SK-N-SH (cell line): ENCODE data around the gene RAI14. TPM values are rescaled to one million over a fixed set of nuclear protein-coding genes. Genes with fewer than 3 reads are reported as not detected.

Experiments
- CTCF ChIA-PET: fragments of 300-600, 350-600 bp; formaldehyde crosslinking; extraction: SDS; loops from one replicate; lab custom pipeline; 2021; lab: Yijun Ruan, JAX
- POLR2A ChIA-PET: fragments of 350-600 bp; sonication (Branson Sonifier 250); formaldehyde crosslinking; extraction: SDS; loops from one replicate; lab custom pipeline; 2020; ENCODE audit warnings: antibody characterized with exemption, inconsistent platforms; lab: Yijun Ruan, JAX
- DNase-seq: peaks from one replicate; pipeline ENCODE4 v3.0.0; 2012
- H2AFZ ChIP-seq: fragments of 200-600 bp; sonication (generic); 2 replicates; pipeline ENCODE4 v1.8.1; 2016; ENCODE audit warnings: antibody characterized with exemption, mild to moderate bottlenecking, low read depth
- H3F3A ChIP-seq: fragments of 200-600 bp; sonication (generic); replicated peaks from 2 replicates; pipeline ENCODE3; 2016; ENCODE audit warnings: antibody characterized with exemption, mild to moderate bottlenecking; ENCODE audit not compliant: insufficient read depth
- H3K27ac ChIP-seq, 2 experiments: fragments of 200-500 bp in 1 of 2; fragments of 200-600 bp in 1 of 2; sonication (Bioruptor generic) in 1 of 2; sonication (generic), shearing (Covaris generic) in 1 of 2; 2 replicates each; pipeline versions ENCODE4 v1.5.1 to v1.6.1; 2014 to 2016; ENCODE audit warnings: low read depth in 2 of 2, inconsistent platforms in 1 of 2, low read length in 1 of 2, mild to moderate bottlenecking in 1 of 2, mixed read lengths in 1 of 2
- H3K27me3 ChIP-seq: fragments of 200-600 bp; sonication (generic), shearing (Covaris generic); 2 replicates; pipeline ENCODE4 v1.6.1; 2016; ENCODE audit warnings: mixed run types; ENCODE audit not compliant: insufficient read depth
- H3K36me3 ChIP-seq, 2 experiments: fragments of 200-500 bp in 1 of 2; fragments of 200-600 bp in 1 of 2; sonication (Bioruptor generic) in 1 of 2; sonication (generic) in 1 of 2; replicated peaks in 1 of 2; 2 replicates each; pipeline versions ENCODE3 to v1.5.1; 2014 to 2016; ENCODE audit warnings: low read length in 1 of 2, mild to moderate bottlenecking in 1 of 2; ENCODE audit not compliant: insufficient read depth in 2 of 2, control insufficient read depth in 1 of 2
- H3K4me1 ChIP-seq, 2 experiments: fragments of 200-500 bp in 1 of 2; fragments of 200-600 bp in 1 of 2; sonication (Bioruptor generic) in 1 of 2; sonication (generic), shearing (Covaris generic) in 1 of 2; 2 replicates each; pipeline versions ENCODE4 v1.5.1 to v1.6.1; 2014 to 2016; ENCODE audit warnings: low read depth in 1 of 2, low read length in 1 of 2, mixed run types in 1 of 2; ENCODE audit not compliant: insufficient read depth in 2 of 2, control insufficient read depth in 1 of 2
- H3K4me2 ChIP-seq: fragments of 200-600 bp; sonication (generic), shearing (Covaris generic); 2 replicates; pipeline ENCODE4 v1.6.1; 2017; ENCODE audit warnings: mixed run types
- H3K4me3 ChIP-seq, 2 experiments: fragments of 200-500 bp in 1 of 2; fragments of 200-600 bp in 1 of 2; sonication (Bioruptor generic) in 1 of 2; sonication (generic), shearing (Covaris generic) in 1 of 2; 2 replicates each; pipeline versions ENCODE4 v1.5.1 to v1.8.1; 2014 to 2016; ENCODE audit warnings: low read depth in 2 of 2, inconsistent platforms in 1 of 2, low read length in 1 of 2, mild to moderate bottlenecking in 1 of 2, mixed read lengths in 1 of 2, moderate library complexity in 1 of 2
- H3K79me2 ChIP-seq: fragments of 200-600 bp; sonication (generic); 2 replicates; pipeline ENCODE4 v1.8.1; 2017; ENCODE audit warnings: mild to moderate bottlenecking; ENCODE audit not compliant: insufficient read depth
- H3K9ac ChIP-seq: fragments of 200-600 bp; sonication (generic); 2 replicates; pipeline ENCODE4 v1.6.1; 2017; ENCODE audit warnings: mixed run types
- H3K9me2 ChIP-seq: fragments of 200-600 bp; sonication (generic); 2 replicates; pipeline ENCODE4 v1.6.1; 2017; ENCODE audit warnings: mixed run types
- H3K9me3 ChIP-seq: fragments of 200-600 bp; sonication (generic); 2 replicates; pipeline ENCODE4 v1.6.1; 2017; ENCODE audit warnings: mixed run types, mild to moderate bottlenecking, moderate library complexity
- H4K20me1 ChIP-seq: fragments of 200-600 bp; sonication (generic); 2 replicates; pipeline ENCODE4 v1.6.1; 2017; ENCODE audit warnings: mild to moderate bottlenecking, mixed run types; ENCODE audit not compliant: insufficient read depth
- EP300 ChIP-seq, 2 experiments: IDR thresholded peaks; 2 replicates each; pipeline versions ENCODE4 v1.4.0 to v1.6.1; 2012; ENCODE audit warnings: borderline replicate concordance in 1 of 2, low read depth in 1 of 2, low read length in 1 of 2
- EZH2phosphoT487 ChIP-seq: fragments of 200-600 bp; sonication (generic); IDR thresholded peaks from 2 replicates; pipeline ENCODE4 v1.6.1; 2017; ENCODE audit warnings: low read depth, mixed run types, mild to moderate bottlenecking, antibody characterized with exemption, moderate library complexity, borderline replicate concordance
- JUND ChIP-seq: IDR thresholded peaks from 2 replicates; pipeline ENCODE4 v1.4.0; 2012
- MEF2A ChIP-seq: IDR thresholded peaks from 2 replicates; pipeline ENCODE4 v1.4.0; 2012; ENCODE audit warnings: low read depth, borderline replicate concordance
- NFIC ChIP-seq: IDR thresholded peaks from 2 replicates; pipeline ENCODE4 v1.4.0; 2012; ENCODE audit warnings: borderline replicate concordance
- NRF1 ChIP-seq: IDR thresholded peaks from 2 replicates; pipeline ENCODE4 v1.6.1; 2012; ENCODE audit warnings: low read depth, mild to moderate bottlenecking, low read length
- RAD21 ChIP-seq: IDR thresholded peaks from 2 replicates; pipeline ENCODE4 v1.6.1; 2012; ENCODE audit warnings: mild to moderate bottlenecking, low read length
- RFX5 ChIP-seq: IDR thresholded peaks from 2 replicates; pipeline ENCODE4 v1.6.1; 2012; ENCODE audit warnings: mild to moderate bottlenecking, improper control_type of control experiment, low read length
- TCF12 ChIP-seq: IDR thresholded peaks from 2 replicates; pipeline ENCODE4 v1.4.0; 2012
- TEAD4 ChIP-seq: IDR thresholded peaks from 2 replicates; pipeline ENCODE4 v1.4.0; 2012; ENCODE audit warnings: mild to moderate bottlenecking, borderline replicate concordance; ENCODE audit not compliant: insufficient read depth
- WGBS: methylation state at CpG from one replicate; pipeline ENCODE4 v1.1.6; 2017; ENCODE audit warnings: low lambda C conversion rate; 5-methylcytosine and 5-hydroxymethylcytosine counted together
- polyA plus RNA-seq, 3 experiments: library from polyadenylated mRNA; depleted of rRNA; stranded (reverse); fragments of >200 nt; gene quantifications; 2 replicates each; pipeline ENCODE4 v1.2.3, GENCODE V29; 2012
- TF ChIP-seq, protein P1 (sequence below): IDR thresholded peaks from 2 replicates; pipeline ENCODE4 v1.4.0; 2012; ENCODE audit warnings: low read depth
- TF ChIP-seq, protein P2 (sequence below): IDR thresholded peaks from 2 replicates; pipeline ENCODE4; 2012
- TF ChIP-seq, protein P3 (sequence below): fragments of 150-350 bp; IDR thresholded peaks from 2 replicates; pipeline ENCODE4 v1.6.1; 2016; ENCODE audit warnings: mild to moderate bottlenecking, low read depth, low read length
- TF ChIP-seq, protein P4 (sequence below): fragments of 200-600 bp; sonication (generic); IDR thresholded peaks from 2 replicates; pipeline ENCODE4 v1.6.1; 2017; ENCODE audit warnings: antibody characterized with exemption, mild to moderate bottlenecking, moderate library complexity
- TF ChIP-seq, protein P5 (sequence below): IDR thresholded peaks from 2 replicates; pipeline ENCODE4 v1.6.1; 2012; ENCODE audit warnings: mild to moderate bottlenecking, low read depth, low read length, moderate library complexity

RAI14 gene
- polyA plus RNA-seq, 1 of the 3 experiments (the other 2 are of a cell fraction), result 53.2 TPM

DNA sequence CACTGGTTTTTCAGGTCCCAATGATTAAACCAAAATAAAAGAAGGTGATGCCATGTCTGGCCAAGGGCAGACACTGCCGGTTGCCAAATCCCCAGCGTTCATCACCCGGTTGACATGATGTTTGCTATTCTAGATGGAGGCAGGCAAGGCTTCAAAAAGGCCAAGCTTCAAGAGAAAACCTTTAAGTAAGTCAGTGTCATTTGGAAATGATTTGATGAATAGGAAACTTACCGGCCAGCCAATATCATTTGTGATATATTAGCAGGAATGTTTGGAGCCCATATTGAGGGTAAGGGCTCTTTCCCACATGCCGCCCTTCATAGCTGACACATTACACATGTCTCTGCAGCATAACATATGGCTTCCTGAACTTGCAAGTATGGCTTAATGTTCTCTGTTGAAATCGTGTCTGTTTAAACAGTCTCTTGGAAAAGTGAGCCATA lies 93.3 kb downstream of the RAI14 start:
- Histone ChIP-seq H4K20me1 (0 out of 2 replicates have a peak, but pooled peaks cover 5% of the 10 kb centered on the region), H3K4me1 (peaks cover 0 to 14% of the 10 kb centered on the region in 2 experiments; a peak in 1 of 4 replicates), H3K79me2 (peaks cover 98% of the 10 kb centered on the region), H3K9me3 (no peaks in the 10 kb centered on the region), H3K27me3 (no peaks in the 10 kb centered on the region), H3K27ac (peak overlapping the region in 1 of 2 experiments; percentile 64; a peak in 3 of 4 replicates), H3F3A (peaks cover 14% of the 10 kb centered on the region), H3K4me2 (no peak overlapping the region), H3K4me3 (no peak overlapping the region), H2AFZ (no peak overlapping the region), H3K9ac (no peak overlapping the region), H3K36me3 (peaks cover 2 to 11% of the 10 kb centered on the region in 2 experiments), H3K9me2 (no peaks in the 10 kb centered on the region)
- WGBS, result 43% methylated on average over 6 of the region's 6 CpGs
- POLR2A ChIA-PET, result no interaction called here
- DNase-seq, result no peak
- CTCF ChIA-PET, result no interaction called here
- TF ChIP-seq TCF12 (peak; percentile 64), NRF1 (no peak), RFX5 (no peak), EZH2phosphoT487 (no peak), NFIC (peak; percentile 8; the same call in 1 of the 2 replicates), MEF2A (no peak), JUND (no peak), TEAD4 (no peak), RAD21 (no peak), EP300 (IDR thresholded peaks at IDR 0.05; ENCODE audit: borderline replicate concordance in 1 of 2, low read depth in 1 of 2, low read length in 1 of 2) (peak in 1 of 2 experiments; percentile 23; a peak in 1 of 4 replicates)
- TF ChIP-seq, protein P1, sequence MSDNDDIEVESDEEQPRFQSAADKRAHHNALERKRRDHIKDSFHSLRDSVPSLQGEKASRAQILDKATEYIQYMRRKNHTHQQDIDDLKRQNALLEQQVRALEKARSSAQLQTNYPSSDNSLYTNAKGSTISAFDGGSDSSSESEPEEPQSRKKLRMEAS, result 0 out of 2 replicates have a peak, but pooled peaks have one; percentile 16
- TF ChIP-seq, protein P2, sequence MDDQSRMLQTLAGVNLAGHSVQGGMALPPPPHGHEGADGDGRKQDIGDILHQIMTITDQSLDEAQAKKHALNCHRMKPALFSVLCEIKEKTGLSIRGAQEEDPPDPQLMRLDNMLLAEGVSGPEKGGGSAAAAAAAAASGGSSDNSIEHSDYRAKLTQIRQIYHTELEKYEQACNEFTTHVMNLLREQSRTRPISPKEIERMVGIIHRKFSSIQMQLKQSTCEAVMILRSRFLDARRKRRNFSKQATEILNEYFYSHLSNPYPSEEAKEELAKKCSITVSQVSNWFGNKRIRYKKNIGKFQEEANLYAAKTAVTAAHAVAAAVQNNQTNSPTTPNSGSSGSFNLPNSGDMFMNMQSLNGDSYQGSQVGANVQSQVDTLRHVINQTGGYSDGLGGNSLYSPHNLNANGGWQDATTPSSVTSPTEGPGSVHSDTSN, result peak; percentile 57
- TF ChIP-seq, protein P3, sequence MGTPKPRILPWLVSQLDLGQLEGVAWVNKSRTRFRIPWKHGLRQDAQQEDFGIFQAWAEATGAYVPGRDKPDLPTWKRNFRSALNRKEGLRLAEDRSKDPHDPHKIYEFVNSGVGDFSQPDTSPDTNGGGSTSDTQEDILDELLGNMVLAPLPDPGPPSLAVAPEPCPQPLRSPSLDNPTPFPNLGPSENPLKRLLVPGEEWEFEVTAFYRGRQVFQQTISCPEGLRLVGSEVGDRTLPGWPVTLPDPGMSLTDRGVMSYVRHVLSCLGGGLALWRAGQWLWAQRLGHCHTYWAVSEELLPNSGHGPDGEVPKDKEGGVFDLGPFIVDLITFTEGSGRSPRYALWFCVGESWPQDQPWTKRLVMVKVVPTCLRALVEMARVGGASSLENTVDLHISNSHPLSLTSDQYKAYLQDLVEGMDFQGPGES, result no peak
- TF ChIP-seq, protein P4, sequence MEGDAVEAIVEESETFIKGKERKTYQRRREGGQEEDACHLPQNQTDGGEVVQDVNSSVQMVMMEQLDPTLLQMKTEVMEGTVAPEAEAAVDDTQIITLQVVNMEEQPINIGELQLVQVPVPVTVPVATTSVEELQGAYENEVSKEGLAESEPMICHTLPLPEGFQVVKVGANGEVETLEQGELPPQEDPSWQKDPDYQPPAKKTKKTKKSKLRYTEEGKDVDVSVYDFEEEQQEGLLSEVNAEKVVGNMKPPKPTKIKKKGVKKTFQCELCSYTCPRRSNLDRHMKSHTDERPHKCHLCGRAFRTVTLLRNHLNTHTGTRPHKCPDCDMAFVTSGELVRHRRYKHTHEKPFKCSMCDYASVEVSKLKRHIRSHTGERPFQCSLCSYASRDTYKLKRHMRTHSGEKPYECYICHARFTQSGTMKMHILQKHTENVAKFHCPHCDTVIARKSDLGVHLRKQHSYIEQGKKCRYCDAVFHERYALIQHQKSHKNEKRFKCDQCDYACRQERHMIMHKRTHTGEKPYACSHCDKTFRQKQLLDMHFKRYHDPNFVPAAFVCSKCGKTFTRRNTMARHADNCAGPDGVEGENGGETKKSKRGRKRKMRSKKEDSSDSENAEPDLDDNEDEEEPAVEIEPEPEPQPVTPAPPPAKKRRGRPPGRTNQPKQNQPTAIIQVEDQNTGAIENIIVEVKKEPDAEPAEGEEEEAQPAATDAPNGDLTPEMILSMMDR, result no peak
- TF ChIP-seq, protein P5, sequence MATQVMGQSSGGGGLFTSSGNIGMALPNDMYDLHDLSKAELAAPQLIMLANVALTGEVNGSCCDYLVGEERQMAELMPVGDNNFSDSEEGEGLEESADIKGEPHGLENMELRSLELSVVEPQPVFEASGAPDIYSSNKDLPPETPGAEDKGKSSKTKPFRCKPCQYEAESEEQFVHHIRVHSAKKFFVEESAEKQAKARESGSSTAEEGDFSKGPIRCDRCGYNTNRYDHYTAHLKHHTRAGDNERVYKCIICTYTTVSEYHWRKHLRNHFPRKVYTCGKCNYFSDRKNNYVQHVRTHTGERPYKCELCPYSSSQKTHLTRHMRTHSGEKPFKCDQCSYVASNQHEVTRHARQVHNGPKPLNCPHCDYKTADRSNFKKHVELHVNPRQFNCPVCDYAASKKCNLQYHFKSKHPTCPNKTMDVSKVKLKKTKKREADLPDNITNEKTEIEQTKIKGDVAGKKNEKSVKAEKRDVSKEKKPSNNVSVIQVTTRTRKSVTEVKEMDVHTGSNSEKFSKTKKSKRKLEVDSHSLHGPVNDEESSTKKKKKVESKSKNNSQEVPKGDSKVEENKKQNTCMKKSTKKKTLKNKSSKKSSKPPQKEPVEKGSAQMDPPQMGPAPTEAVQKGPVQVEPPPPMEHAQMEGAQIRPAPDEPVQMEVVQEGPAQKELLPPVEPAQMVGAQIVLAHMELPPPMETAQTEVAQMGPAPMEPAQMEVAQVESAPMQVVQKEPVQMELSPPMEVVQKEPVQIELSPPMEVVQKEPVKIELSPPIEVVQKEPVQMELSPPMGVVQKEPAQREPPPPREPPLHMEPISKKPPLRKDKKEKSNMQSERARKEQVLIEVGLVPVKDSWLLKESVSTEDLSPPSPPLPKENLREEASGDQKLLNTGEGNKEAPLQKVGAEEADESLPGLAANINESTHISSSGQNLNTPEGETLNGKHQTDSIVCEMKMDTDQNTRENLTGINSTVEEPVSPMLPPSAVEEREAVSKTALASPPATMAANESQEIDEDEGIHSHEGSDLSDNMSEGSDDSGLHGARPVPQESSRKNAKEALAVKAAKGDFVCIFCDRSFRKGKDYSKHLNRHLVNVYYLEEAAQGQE, result no peak
